Ovary (tissue), 9 donors: ENCODE data around the gene ESYT2. TPM values are rescaled to one million over a fixed set of nuclear protein-coding genes. Genes with fewer than 3 reads are reported as not detected.

Experiments used
- DNase-seq, 5 donors: peaks; one replicate each; pipeline ENCODE4 v3.0.0-alpha.2; 2019 to 2020
- H3K27ac ChIP-seq, 2 donors: fragments of 200-600 bp; one replicate each; pipeline versions ENCODE4 v1.5.1 to v1.8.0; 2019 to 2022
- H3K27me3 ChIP-seq: fragments of 200-600 bp; one replicate; pipeline ENCODE4 v1.8.0; 2022
- H3K36me3 ChIP-seq: fragments of 200-600 bp; sonication (generic); one replicate; pipeline ENCODE4 v1.5.1; 2019
- H3K4me1 ChIP-seq: one replicate; pipeline ENCODE4 v1.8.1; 2013; ENCODE audit warnings: mild to moderate bottlenecking, moderate library complexity; ENCODE audit not compliant: insufficient read depth
- H3K4me3 ChIP-seq: fragments of 200-600 bp; sonication (generic); one replicate; pipeline ENCODE4 v1.5.1; 2017
- H3K9me3 ChIP-seq, 2 donors: fragments of 200-600 bp in 1 of 2; sonication (generic) in 1 of 2; one replicate each; pipeline versions ENCODE4 v1.5.1 to v1.8.1; 2013 to 2019; ENCODE audit warnings: mild to moderate bottlenecking in 1 of 2, moderate library complexity in 1 of 2
- CTCF ChIP-seq, 3 donors: fragments of 450-650 bp in 2 of 3; fragments of 200-600 bp in 1 of 3; IDR thresholded peaks; one replicate each; pipeline versions ENCODE4 v1.5.1 to v1.8.0; 2016 to 2022; ENCODE audit warnings: antibody characterized with exemption in 3 of 3, mild to moderate bottlenecking in 1 of 3
- EP300 ChIP-seq: sonication (generic); formaldehyde crosslinking; IDR thresholded peaks from one replicate; pipeline ENCODE4 v1.6.1; 2017; ENCODE audit warnings: antibody characterized with exemption
- POLR2A ChIP-seq: fragments of 450-650 bp; IDR thresholded peaks from one replicate; pipeline ENCODE4 v1.6.1; 2017; ENCODE audit warnings: antibody characterized with exemption, mild to moderate bottlenecking, moderate library complexity
- WGBS, 3 donors: extraction: QIAGEN DNeasy Blood & Tissue Kit in 1 of 3; methylation state at CpG; one replicate each; pipeline versions ENCODE4 v1.1.5 to v1.1.7; 2013 to 2017; 5-methylcytosine and 5-hydroxymethylcytosine counted together
- intact Hi-C, 4 donors: fragments of 100-400 bp; cut with DNase I; formaldehyde crosslinking; loops; one replicate each; pipeline versions ENCODE4 v1.11.0 to v1.15.1; 2022 to 2023
- polyA plus RNA-seq, 2 donors: library from polyadenylated mRNA; stranded (reverse); fragments of 200-250 nt in 1 of 2; fragments of 350-450 nt in 1 of 2; fragmentation: Illumina TruSeq in 1 of 2; extraction: RNeasy Lipid Tissue Mini Kit (QIAGEN cat#74804) in 1 of 2; gene quantifications; one replicate each; pipeline ENCODE4 v1.2.3, GENCODE V29; 2013 to 2014
- total RNA-seq, 7 donors: library from RNA; depleted of rRNA in 2 of 7; stranded (reverse); fragments of >200 nt in 2 of 7; fragmentation: NEBNext Ultra II Directional in 3 of 7; extraction: Animal tissue kit (Norgen Biotek cat#: 25700) in 3 of 7; gene quantifications; one replicate each; pipeline versions ENCODE4 v1.1.0 to v1.2.4, GENCODE V29; 2016 to 2023
- donor health status: DM: no; HTN: no; CAD: no; lungs with moderate emphysema.
- donor health status: DM: no; HTN: no; CAD: no.
- donor health status: Bipolar disorder and iron deficiency.
- donor health status: DM: yes; HTN: yes; CAD: no.
- donor health status: DM: no; HTN: no; CAD: no.
- donor health status: DM: yes; HTN: yes; CAD: no.

The ESYT2 gene
- total and polyA plus RNA-seq, 9 donors, result 42.7 to 147 (median 91.6) TPM

- H3K4me1 ChIP-seq, result peaks cover 16% of the 10 kb centered on the region
- H3K36me3 ChIP-seq, result no peaks in the 10 kb centered on the region
- DNase-seq, result peak in 1 of 5 donors; percentile 36
- peak overlapping the region in 1 of 2 donors; percentile 42 for H3K27ac ChIP-seq
- H3K4me3 ChIP-seq, result no peak overlapping the region
- intact Hi-C loops, result no loop called here
- no peaks in the 10 kb centered on the region for H3K27me3 ChIP-seq
- 50 to 59% (median 59%) methylated on average over 8 of the region's 8 CpGs for WGBS, 3 donors
- no peak for TF ChIP-seq POLR2A
- no peaks in the 10 kb centered on the region for H3K9me3 ChIP-seq
Measured at GRCh38 chr7:158783595-158783994, 45.7 kb downstream of the ESYT2 start.

GRCh38 chr7:158782761-158783401 lies 46.4 kb downstream of the ESYT2 start:
- H3K36me3 ChIP-seq, result no peaks in the 10 kb centered on the region
- H3K27me3 ChIP-seq, result no peaks in the 10 kb centered on the region
- H3K27ac ChIP-seq, result peak overlapping the region in 1 of 2 donors; percentile 42
- H3K9me3 ChIP-seq, result no peaks in the 10 kb centered on the region
- peaks cover 16% of the 10 kb centered on the region for H3K4me1 ChIP-seq
- DNase-seq, result peak; percentile 57 to 68 (median 60)
- intact Hi-C loops, result no loop called here
- H3K4me3 ChIP-seq, result no peak overlapping the region
- peak in 2 of 3 donors; percentile 11 to 27 for TF ChIP-seq CTCF (IDR thresholded peaks at IDR 0.05)
- TF ChIP-seq EP300, result peak; percentile 48
- TF ChIP-seq POLR2A, result no peak
- 43 to 65% (median 48%) methylated on average over 20 of the region's 20 CpGs for whole genome bisulfite sequencing, 3 donors

GRCh38 chr7:158781974-158782664 lies 47.2 kb downstream of the ESYT2 start:
- WGBS, 3 donors, result 85 to 88% (median 87%) methylated on average over 17 of the region's 17 CpGs
- H3K9me3 ChIP-seq, result no peaks in the 10 kb centered on the region
- no peaks in the 10 kb centered on the region for H3K27me3 ChIP-seq
- H3K36me3 ChIP-seq, result no peaks in the 10 kb centered on the region
- no peak for DNase-seq
- intact Hi-C loops, result no loop called here
- TF ChIP-seq CTCF (IDR thresholded peaks at IDR 0.05), result no peak
- TF ChIP-seq EP300, result no peak
- TF ChIP-seq POLR2A, result no peak
- peaks cover 15% of the 10 kb centered on the region for H3K4me1 ChIP-seq
- peak overlapping the region in 1 of 2 donors; percentile 42 for H3K27ac ChIP-seq
- H3K4me3 ChIP-seq, result no peak overlapping the region

- TF ChIP-seq EP300, result no peak
- no peak for TF ChIP-seq POLR2A
- no peak for TF ChIP-seq CTCF (IDR thresholded peaks at IDR 0.05)
- no peaks in the 10 kb centered on the region for H3K27me3 ChIP-seq
- no peak overlapping the region for H3K27ac ChIP-seq
- no peaks in the 10 kb centered on the region for H3K36me3 ChIP-seq
- intact Hi-C loops, result no loop called here
- H3K4me1 ChIP-seq, result peaks cover 12% of the 10 kb centered on the region
- H3K4me3 ChIP-seq, result no peak overlapping the region
- 91 to 94% (median 93%) methylated on average over 23 of the region's 23 CpGs for WGBS, 3 donors
- H3K9me3 ChIP-seq, result no peaks in the 10 kb centered on the region
- no peak for DNase-seq
Measured at GRCh38 chr7:158781217-158781973, 47.9 kb downstream of the ESYT2 start.
